ENCODE results near the gene PDGFRA. TPM values are rescaled to one million over a fixed set of nuclear protein-coding genes. Genes with fewer than 3 reads are reported as not detected.

The PDGFRA gene
- total and polyA plus RNA-seq, 2 donors (not counting 1 experiment from before 2014, with no cell fraction given): 284 to 363 TPM

- Histone ChIP-seq H3K79me2 (ENCODE audit: control insufficient read depth, insufficient read depth, low read length) (peaks cover 91% of the 10 kb centered on the region), H3K27ac (ENCODE audit: insufficient read depth, low read length) (no peak overlapping the region), H3K27me3 (ENCODE audit: control insufficient read depth, insufficient read depth, low read length) (no peaks in the 10 kb centered on the region), H3K9ac (ENCODE audit: insufficient read depth, low read length) (no peak overlapping the region), H3K4me2 (ENCODE audit: extremely low read depth, insufficient read depth, low read length) (no peak overlapping the region), H3K36me3 (ENCODE audit: control insufficient read depth, insufficient read depth, low read length) (peaks cover 8% of the 10 kb centered on the region), H4K20me1 (ENCODE audit: control insufficient read depth, extremely low read depth, insufficient read depth, low read length) (peaks cover 11% of the 10 kb centered on the region), H3K9me3 (ENCODE audit: control insufficient read depth, insufficient read depth, low read depth, low read length) (no peaks in the 10 kb centered on the region), H3K4me3 (replicated peaks in 1 of 4; ENCODE audit: control extremely low read depth in 1 of 4, insufficient read depth in 1 of 4, low read depth in 3 of 4, low read length in 4 of 4) (no peak overlapping the region), H3K4me1 (ENCODE audit: control insufficient read depth, extremely low read depth, insufficient read depth, low read length) (peaks cover 23% of the 10 kb centered on the region), H2AFZ (ENCODE audit: low read length) (no peak overlapping the region)
- no peak for DNase-seq (ENCODE audit: low read depth in 2 of 2)
- TF ChIP-seq EZH2 (IDR thresholded peaks at IDR 0.05; ENCODE audit: low read length, missing control alignments) (no peak), CTCF (conservative IDR thresholded peaks at IDR 0.05 in 1 of 2, IDR thresholded peaks at IDR 0.05 in 1 of 2; ENCODE audit: low read depth in 1 of 2, low read length in 2 of 2) (no peak)
Observed at GRCh38 chr4:54256491-54257486, 27.7 kb downstream of the PDGFRA start.

- no peak overlapping the region for H3K9ac ChIP-seq (ENCODE audit: insufficient read depth, low read length)
- no peak for DNase-seq (ENCODE audit: low read depth in 2 of 2)
- peaks cover 7% of the 10 kb centered on the region for H3K4me1 ChIP-seq (ENCODE audit: control insufficient read depth, extremely low read depth, insufficient read depth, low read length)
- H3K36me3 ChIP-seq (ENCODE audit: control insufficient read depth, insufficient read depth, low read length): peaks cover 35% of the 10 kb centered on the region
- TF ChIP-seq EZH2 (IDR thresholded peaks at IDR 0.05; ENCODE audit: low read length, missing control alignments): no peak
- TF ChIP-seq CTCF (conservative IDR thresholded peaks at IDR 0.05 in 1 of 2, IDR thresholded peaks at IDR 0.05 in 1 of 2; ENCODE audit: low read depth in 1 of 2, low read length in 2 of 2): no peak
- no peak overlapping the region for H3K27ac ChIP-seq (ENCODE audit: insufficient read depth, low read length)
- H3K79me2 ChIP-seq (ENCODE audit: control insufficient read depth, insufficient read depth, low read length): peaks cover 49% of the 10 kb centered on the region
- no peak overlapping the region for H3K4me3 ChIP-seq (replicated peaks in 1 of 4; ENCODE audit: control extremely low read depth in 1 of 4, insufficient read depth in 1 of 4, low read depth in 3 of 4, low read length in 4 of 4)
- no peaks in the 10 kb centered on the region for H3K9me3 ChIP-seq (ENCODE audit: control insufficient read depth, insufficient read depth, low read depth, low read length)
- H4K20me1 ChIP-seq (ENCODE audit: control insufficient read depth, extremely low read depth, insufficient read depth, low read length): no peaks in the 10 kb centered on the region
- no peaks in the 10 kb centered on the region for H3K27me3 ChIP-seq (ENCODE audit: control insufficient read depth, insufficient read depth, low read length)
- H3K4me2 ChIP-seq (ENCODE audit: extremely low read depth, insufficient read depth, low read length): no peak overlapping the region
- H2AFZ ChIP-seq (ENCODE audit: low read length): no peak overlapping the region
Observed at GRCh38 chr4:54265366-54265765, 36.3 kb downstream of the PDGFRA start.

DNA sequence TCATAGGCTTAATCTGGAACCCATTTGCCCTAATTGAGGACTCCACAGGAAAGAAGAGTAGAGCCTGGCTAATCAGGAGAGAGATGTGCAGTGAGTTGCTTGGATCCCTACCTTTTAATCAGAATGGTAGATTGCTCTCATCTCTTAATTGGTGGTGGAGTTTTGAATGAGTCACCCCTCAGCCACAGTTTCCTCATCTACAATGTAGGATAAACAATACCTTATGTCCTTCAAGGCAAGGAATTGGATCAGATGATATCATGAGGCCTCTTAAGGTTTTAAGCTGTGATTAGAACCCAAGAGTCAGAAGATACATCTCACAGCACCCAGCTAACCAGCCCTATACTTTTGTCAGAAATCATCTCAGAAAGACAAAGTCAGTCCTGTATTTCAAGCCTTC, 39.1 kb downstream of the PDGFRA start:
- no peak for TF ChIP-seq CTCF (conservative IDR thresholded peaks at IDR 0.05 in 1 of 2, IDR thresholded peaks at IDR 0.05 in 1 of 2; ENCODE audit: low read depth in 1 of 2, low read length in 2 of 2)
- TF ChIP-seq EZH2 (IDR thresholded peaks at IDR 0.05; ENCODE audit: low read length, missing control alignments): no peak
- Histone ChIP-seq H3K79me2 (ENCODE audit: control insufficient read depth, insufficient read depth, low read length) (peaks cover 30% of the 10 kb centered on the region), H3K4me2 (ENCODE audit: extremely low read depth, insufficient read depth, low read length) (no peak overlapping the region), H2AFZ (ENCODE audit: low read length) (no peak overlapping the region), H3K36me3 (ENCODE audit: control insufficient read depth, insufficient read depth, low read length) (peaks cover 41% of the 10 kb centered on the region), H3K27me3 (ENCODE audit: control insufficient read depth, insufficient read depth, low read length) (no peaks in the 10 kb centered on the region), H3K27ac (ENCODE audit: insufficient read depth, low read length) (peak overlapping the region; percentile 26), H4K20me1 (ENCODE audit: control insufficient read depth, extremely low read depth, insufficient read depth, low read length) (no peaks in the 10 kb centered on the region), H3K4me1 (ENCODE audit: control insufficient read depth, extremely low read depth, insufficient read depth, low read length) (peaks cover 7% of the 10 kb centered on the region), H3K4me3 (replicated peaks in 1 of 4; ENCODE audit: control extremely low read depth in 1 of 4, insufficient read depth in 1 of 4, low read depth in 3 of 4, low read length in 4 of 4) (no peak overlapping the region), H3K9ac (ENCODE audit: insufficient read depth, low read length) (no peak overlapping the region), H3K9me3 (ENCODE audit: control insufficient read depth, insufficient read depth, low read depth, low read length) (no peaks in the 10 kb centered on the region)
- peak; percentile 28 to 31 for DNase-seq (ENCODE audit: low read depth in 2 of 2)
